ENCODE data around the gene FGFR1OP2.

The FGFR1OP2 gene

GRCh38 chr12:26938701-26939062 lies 412 bp downstream of the FGFR1OP2 start:
- Mint-ChIP-seq H3K4me3 (peak overlapping the region; percentile 95), H3K4me1 (peaks cover 52% of the 10 kb centered on the region), H3K36me3 (ENCODE audit: low read depth) (peaks cover 33% of the 10 kb centered on the region), H3K27ac (peak overlapping the region; percentile 100), H3K27me3 (ENCODE audit: low read depth, poor library complexity) (no peaks in the 10 kb centered on the region), H3K9me3 (peaks cover 15% of the 10 kb centered on the region)
- DNase-seq = peak; percentile 71
- TF ChIP-seq CTCF (IDR thresholded peaks at IDR 0.05) = no peak

- H3K4me1 Mint-ChIP-seq = peaks cover 52% of the 10 kb centered on the region
- TF ChIP-seq CTCF (IDR thresholded peaks at IDR 0.05) = no peak
- no peaks in the 10 kb centered on the region for H3K27me3 Mint-ChIP-seq (ENCODE audit: low read depth, poor library complexity)
- no peak for DNase-seq
- peaks cover 34% of the 10 kb centered on the region for H3K36me3 Mint-ChIP-seq (ENCODE audit: low read depth)
- peak overlapping the region; percentile 95 for H3K4me3 Mint-ChIP-seq
- peaks cover 22% of the 10 kb centered on the region for H3K9me3 Mint-ChIP-seq
- peak overlapping the region; percentile 98 for H3K27ac Mint-ChIP-seq
Observed at GRCh38 chr12:26939192-26939832, 1.0 kb downstream of the FGFR1OP2 start.

GRCh38 chr12:26939953-26940352 lies 1.7 kb downstream of the FGFR1OP2 start:
- Mint-ChIP-seq H3K36me3 (ENCODE audit: low read depth) (peaks cover 35% of the 10 kb centered on the region), H3K27ac (no peak overlapping the region), H3K9me3 (peaks cover 27% of the 10 kb centered on the region), H3K4me3 (peak overlapping the region; percentile 95), H3K27me3 (ENCODE audit: low read depth, poor library complexity) (no peaks in the 10 kb centered on the region), H3K4me1 (peaks cover 47% of the 10 kb centered on the region)
- TF ChIP-seq CTCF (IDR thresholded peaks at IDR 0.05) = no peak
- DNase-seq = no peak

DNA sequence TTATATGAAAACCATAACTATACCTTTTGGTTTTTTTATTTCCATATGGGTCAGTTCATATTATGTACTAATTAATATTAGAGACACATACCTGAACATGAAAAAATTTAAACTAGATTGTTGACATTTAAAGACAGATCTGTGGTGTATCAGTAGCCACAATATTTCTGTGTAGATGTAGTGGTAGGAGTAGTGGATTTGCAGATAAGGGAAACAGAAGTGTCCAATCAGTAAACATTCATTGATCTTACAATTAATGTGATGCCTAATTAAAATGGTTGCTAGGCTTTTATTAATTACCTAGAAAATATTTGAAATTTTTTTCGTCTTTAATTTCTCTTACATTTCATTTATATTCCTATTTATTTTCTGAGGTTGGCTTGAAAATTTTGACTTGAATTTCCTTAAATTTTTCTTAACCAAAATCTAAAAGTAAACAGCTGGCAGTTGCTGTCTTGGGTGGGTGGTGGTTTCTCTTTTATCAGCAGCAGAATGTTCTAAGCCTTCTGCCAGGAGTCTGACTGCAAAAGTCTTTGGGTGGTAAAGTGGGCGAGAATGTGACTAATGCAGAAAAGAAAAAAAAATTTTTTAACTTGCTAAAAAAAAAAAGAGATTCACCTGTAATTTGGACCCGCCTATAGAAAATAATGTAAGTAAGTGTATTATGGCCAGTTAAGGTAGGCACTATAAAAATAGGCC lies 2.4 kb downstream of the FGFR1OP2 start:
- peaks cover 42% of the 10 kb centered on the region for H3K36me3 Mint-ChIP-seq (ENCODE audit: low read depth)
- no peaks in the 10 kb centered on the region for H3K27me3 Mint-ChIP-seq (ENCODE audit: low read depth, poor library complexity)
- peaks cover 32% of the 10 kb centered on the region for H3K9me3 Mint-ChIP-seq
- no peak for TF ChIP-seq CTCF (IDR thresholded peaks at IDR 0.05)
- peak overlapping the region; percentile 95 for H3K4me3 Mint-ChIP-seq
- no peak overlapping the region for H3K27ac Mint-ChIP-seq
- H3K4me1 Mint-ChIP-seq = peaks cover 40% of the 10 kb centered on the region
- no peak for DNase-seq

- peaks cover 34% of the 10 kb centered on the region for H3K4me1 Mint-ChIP-seq
- TF ChIP-seq CTCF (IDR thresholded peaks at IDR 0.05) = no peak
- no peak overlapping the region for H3K27ac Mint-ChIP-seq
- peaks cover 38% of the 10 kb centered on the region for H3K9me3 Mint-ChIP-seq
- H3K36me3 Mint-ChIP-seq (ENCODE audit: low read depth) = peaks cover 47% of the 10 kb centered on the region
- no peak for DNase-seq
- H3K27me3 Mint-ChIP-seq (ENCODE audit: low read depth, poor library complexity) = no peaks in the 10 kb centered on the region
- H3K4me3 Mint-ChIP-seq = no peak overlapping the region
Observed at GRCh38 chr12:26941215-26941594, 2.9 kb downstream of the FGFR1OP2 start.

GRCh38 chr12:26948309-26948708 lies 10.0 kb downstream of the FGFR1OP2 start:
- TF ChIP-seq CTCF (IDR thresholded peaks at IDR 0.05) = no peak
- H3K27ac Mint-ChIP-seq = no peak overlapping the region
- peaks cover 7% of the 10 kb centered on the region for H3K4me1 Mint-ChIP-seq
- peaks cover 3% of the 10 kb centered on the region for H3K27me3 Mint-ChIP-seq (ENCODE audit: low read depth, poor library complexity)
- H3K9me3 Mint-ChIP-seq = peaks cover 67% of the 10 kb centered on the region
- no peak overlapping the region for H3K4me3 Mint-ChIP-seq
- no peak for DNase-seq
- H3K36me3 Mint-ChIP-seq (ENCODE audit: low read depth) = peaks cover 78% of the 10 kb centered on the region
